SU-DHL-6 (cell line): ENCODE data around the gene PTPRN2.

Experiments used
- EZH2phosphoT487 ChIP-seq: fragments of 200-600 bp; sonication (generic), shearing (Covaris generic); conservative IDR thresholded peaks from 2 replicates; pipeline ENCODE4 v1.6.1; 2018; ENCODE audit warnings: mild to moderate bottlenecking, antibody characterized with exemption, low read length, moderate library complexity, mixed read lengths
- TF ChIP-seq, protein P1 (sequence below): fragments of 200-600 bp; sonication (generic); IDR thresholded peaks from one replicate; pipeline ENCODE4 v1.5.1; 2017; ENCODE audit warnings: antibody characterized with exemption, mild to moderate bottlenecking, low read length, moderate library complexity; ENCODE audit not compliant: insufficient read depth, poor library complexity, severe bottlenecking

DNA sequence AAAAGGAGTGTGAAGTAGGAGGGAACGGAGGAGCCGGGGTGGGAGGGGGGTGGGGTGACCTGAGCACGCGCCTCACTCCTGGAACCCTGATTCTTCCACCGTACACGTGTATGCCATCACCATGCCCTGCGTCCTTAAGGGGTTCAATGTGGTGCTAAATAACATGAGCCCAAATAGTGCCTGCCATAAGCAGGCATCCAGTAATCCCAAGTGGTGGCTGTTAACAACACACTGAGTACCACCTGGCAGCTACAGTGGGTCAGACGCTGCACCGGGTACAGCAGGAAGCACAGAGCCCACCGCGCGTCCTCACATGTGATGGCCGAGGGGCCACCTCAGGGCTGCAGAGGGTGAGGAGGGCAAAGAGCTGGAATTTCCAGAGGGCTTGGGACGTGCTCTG, 81.9 kb downstream of the PTPRN2 start:
- TF ChIP-seq, protein P1, sequence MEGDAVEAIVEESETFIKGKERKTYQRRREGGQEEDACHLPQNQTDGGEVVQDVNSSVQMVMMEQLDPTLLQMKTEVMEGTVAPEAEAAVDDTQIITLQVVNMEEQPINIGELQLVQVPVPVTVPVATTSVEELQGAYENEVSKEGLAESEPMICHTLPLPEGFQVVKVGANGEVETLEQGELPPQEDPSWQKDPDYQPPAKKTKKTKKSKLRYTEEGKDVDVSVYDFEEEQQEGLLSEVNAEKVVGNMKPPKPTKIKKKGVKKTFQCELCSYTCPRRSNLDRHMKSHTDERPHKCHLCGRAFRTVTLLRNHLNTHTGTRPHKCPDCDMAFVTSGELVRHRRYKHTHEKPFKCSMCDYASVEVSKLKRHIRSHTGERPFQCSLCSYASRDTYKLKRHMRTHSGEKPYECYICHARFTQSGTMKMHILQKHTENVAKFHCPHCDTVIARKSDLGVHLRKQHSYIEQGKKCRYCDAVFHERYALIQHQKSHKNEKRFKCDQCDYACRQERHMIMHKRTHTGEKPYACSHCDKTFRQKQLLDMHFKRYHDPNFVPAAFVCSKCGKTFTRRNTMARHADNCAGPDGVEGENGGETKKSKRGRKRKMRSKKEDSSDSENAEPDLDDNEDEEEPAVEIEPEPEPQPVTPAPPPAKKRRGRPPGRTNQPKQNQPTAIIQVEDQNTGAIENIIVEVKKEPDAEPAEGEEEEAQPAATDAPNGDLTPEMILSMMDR, result no peak
- no peak for TF ChIP-seq EZH2phosphoT487
